Measurements from ENCODE around the gene KLB. TPM values are rescaled to one million over a fixed set of nuclear protein-coding genes. Genes with fewer than 3 reads are reported as not detected.
"Not testable (repeated sequence)": the region's sequence is repeated elsewhere in the genome, so short reads cannot be mapped to it uniquely, and the experiment has no call there.

Gene KLB
- total RNA-seq, 1 donor from 2014 or later, result 0.30 TPM

DNA sequence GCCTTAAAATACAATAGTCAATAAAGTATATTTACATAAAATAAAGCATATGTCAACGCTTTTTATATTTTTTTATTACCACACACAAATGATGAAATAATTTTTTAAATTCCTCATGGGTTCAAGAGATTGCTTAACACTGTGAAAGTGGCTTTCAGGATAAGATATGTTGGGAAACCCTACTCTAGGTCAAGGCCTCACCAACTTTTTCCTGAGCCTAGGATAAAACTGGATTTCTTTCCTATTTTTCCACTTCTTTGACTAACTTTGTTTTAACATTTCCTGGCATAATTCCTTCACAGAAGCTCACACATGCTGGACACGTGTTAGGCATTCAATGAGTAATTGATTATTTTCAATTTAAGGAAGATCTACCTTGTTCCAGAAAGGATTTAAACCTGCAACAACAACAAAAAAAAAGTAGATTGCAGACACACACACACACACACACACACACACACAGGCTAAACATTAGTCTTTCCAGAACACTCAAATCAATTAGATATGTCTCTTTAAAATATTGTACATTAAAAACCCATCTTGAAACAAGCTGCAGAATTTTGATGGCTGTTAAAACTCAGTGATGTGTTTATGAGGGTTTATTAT lies 9.1 kb downstream of the KLB start:
- intact Hi-C loops (cut with DNase I), result no loop called here
- DNase-seq (ENCODE audit: missing footprints), result no peak
- ATAC-seq, result no peak

GRCh38 chr4:39422247-39422646 lies 15.5 kb downstream of the KLB start:
- intact Hi-C loops (cut with DNase I), result no loop called here
- DNase-seq (ENCODE audit: missing footprints), result no peak
- no peak for ATAC-seq

GRCh38 chr4:39425297-39425696 lies 18.6 kb downstream of the KLB start:
- DNase-seq (ENCODE audit: missing footprints); ATAC-seq; intact Hi-C loops (cut with DNase I): not testable (repeated sequence)

DNA sequence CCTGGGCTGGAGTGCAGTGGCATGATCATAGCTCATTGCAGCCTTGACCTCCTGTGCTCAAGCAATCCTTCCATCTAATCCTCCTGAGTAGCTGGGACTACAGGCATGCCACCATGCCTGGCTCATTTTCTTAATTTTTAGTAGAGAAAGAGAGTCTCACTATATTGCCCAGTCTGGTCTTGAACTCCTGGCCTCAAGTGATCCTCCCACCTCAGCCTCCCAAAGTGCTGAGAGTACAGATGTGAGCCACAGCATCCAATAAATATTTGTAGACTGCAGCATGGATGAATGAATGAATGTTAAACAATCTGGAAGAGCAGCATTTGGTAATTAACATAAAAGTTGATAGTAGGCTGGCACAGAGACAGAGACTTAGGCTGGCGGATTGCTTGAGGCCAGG lies 20.0 kb downstream of the KLB start:
- intact Hi-C loops (cut with DNase I), result no loop called here
- no peak for ATAC-seq
- no peak for DNase-seq (ENCODE audit: missing footprints)

DNA sequence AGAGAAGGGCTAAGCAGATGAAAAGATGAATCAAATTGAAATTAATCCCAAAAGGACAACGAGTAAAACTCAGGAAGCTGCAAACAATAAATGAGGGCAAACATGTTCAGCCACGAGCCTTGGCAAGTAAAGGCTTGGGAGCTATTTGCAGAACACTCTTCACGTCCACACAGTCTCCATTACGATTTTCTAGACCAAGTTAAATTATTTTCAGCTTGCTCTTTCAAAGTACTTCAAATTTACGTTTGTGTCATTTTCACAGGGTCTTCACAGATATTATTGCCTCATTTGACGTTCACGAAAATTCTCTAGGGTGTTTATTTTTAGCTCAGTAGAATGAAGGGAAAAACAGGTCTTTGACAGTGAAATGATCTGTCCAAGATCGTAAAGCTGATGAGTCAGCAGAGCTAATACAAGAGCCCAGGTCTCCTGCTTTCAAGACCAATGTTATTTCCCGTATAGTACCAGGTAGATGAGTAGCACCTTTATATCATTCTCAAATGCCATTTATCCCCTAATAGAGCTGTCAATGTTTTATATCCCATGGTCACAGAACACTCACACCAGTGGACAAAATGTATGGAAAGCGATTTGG lies 20.9 kb downstream of the KLB start:
- DNase-seq (ENCODE audit: missing footprints), result no peak
- intact Hi-C loops (cut with DNase I), result no loop called here
- ATAC-seq, result no peak

DNA sequence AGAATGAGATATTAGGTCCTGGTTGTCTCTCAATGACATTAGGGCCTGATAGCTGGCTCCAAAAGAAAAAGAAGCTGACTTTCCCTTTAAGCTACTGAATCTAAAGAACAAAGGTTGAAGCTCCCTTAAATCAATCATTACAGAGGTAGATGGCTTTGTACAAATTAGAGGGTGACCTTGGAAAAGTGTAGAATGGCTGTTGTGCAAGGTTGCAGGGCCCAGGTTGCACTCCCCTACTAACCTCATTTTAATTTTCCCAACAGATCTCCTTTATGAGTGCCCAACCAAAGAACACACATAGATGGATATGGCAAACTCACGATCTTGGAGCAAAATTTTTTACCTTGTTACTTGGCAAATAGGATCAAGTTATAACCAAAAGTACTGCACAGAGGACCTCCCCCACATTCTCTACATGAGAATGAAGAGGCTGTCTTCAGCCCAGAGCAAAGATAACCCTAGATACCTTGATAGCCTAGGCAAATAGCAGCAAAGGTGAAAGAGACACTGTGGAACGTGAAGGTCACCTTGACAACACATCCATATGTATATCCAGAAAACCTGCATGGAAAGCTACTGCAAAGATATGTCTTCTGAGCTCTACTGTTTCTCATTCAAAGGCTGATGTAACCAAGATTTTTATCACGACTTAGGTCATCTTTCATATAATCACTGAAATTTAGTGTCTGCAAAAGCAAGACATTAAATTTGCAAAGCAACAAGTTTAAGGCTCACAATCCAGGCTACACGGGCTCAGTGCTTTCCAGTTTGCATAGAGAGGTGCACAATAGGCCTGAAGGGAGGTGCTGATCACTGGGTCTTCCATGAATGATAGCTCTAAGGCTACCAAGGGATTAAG lies 23.0 kb downstream of the KLB start:
- DNase-seq (ENCODE audit: missing footprints), result no peak
- ATAC-seq, result no peak
- intact Hi-C loops (cut with DNase I), result no loop called here

DNA sequence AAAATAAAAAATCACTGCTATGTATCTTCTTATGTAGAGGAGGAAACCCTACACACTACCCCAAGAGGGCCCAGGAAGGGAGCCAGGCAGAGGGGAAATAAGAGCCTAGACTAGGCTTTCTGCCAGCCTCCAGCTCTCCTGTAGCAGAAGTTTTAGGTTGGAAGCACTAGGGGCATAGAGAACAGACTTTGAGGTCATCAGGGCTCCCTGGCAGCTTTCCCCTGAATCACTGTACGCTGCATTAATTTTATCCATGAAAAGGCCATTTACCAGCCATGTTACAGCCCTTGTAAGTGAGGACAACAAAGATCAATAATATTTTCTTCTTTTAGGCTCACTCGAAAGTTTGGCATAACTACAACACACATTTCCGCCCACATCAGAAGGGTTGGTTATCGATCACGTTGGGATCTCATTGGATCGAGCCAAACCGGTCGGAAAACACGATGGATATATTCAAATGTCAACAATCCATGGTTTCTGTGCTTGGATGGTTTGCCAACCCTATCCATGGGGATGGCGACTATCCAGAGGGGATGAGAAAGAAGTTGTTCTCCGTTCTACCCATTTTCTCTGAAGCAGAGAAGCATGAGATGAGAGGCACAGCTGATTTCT lies 27.3 kb downstream of the KLB start:
- intact Hi-C loops (cut with DNase I), result no loop called here
- DNase-seq (ENCODE audit: missing footprints) (no peak), ATAC-seq (no peak)

GRCh38 chr4:39435659-39436563 lies 29.2 kb downstream of the KLB start:
- intact Hi-C loops (cut with DNase I), result no loop called here
- DNase-seq (ENCODE audit: missing footprints) (no peak), ATAC-seq (no peak)

GRCh38 chr4:39441593-39441992 lies 34.9 kb downstream of the KLB start:
- ATAC-seq, result no peak
- no peak for DNase-seq (ENCODE audit: missing footprints)
- intact Hi-C loops (cut with DNase I), result no loop called here

DNA sequence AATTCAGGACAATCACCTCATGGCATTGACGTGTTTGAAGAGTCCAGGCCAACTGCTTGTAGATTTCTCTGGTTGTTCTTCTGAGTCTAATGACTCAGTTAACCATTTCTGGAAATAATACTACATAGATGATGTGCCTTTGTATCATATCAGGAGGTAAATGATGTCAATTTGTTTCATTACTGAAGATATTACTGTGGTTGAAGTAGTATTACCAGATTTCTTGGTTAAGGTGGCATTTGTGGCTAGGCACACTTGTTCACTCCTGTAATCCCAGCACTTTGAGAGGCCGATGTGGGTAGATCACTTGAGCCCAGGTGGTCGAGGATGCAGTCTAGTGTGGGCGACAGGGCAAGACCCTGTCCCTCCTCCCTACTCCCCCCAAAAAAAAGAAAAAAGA lies 36.3 kb downstream of the KLB start:
- intact Hi-C loops (cut with DNase I), result no loop called here

GRCh38 chr4:39446483-39446841 lies 39.7 kb downstream of the KLB start:
- ATAC-seq (no peak), DNase-seq (ENCODE audit: missing footprints) (no peak)
- intact Hi-C loops (cut with DNase I), result no loop called here

More for the DNA sequence above, 36.3 kb downstream of the KLB start:
- DNase-seq (ENCODE audit: missing footprints), result no peak
- no peak for ATAC-seq

- intact Hi-C loops (cut with DNase I), result no loop called here
- ATAC-seq (peak; percentile 73), DNase-seq (ENCODE audit: missing footprints) (peak; percentile 77)
Observed at GRCh38 chr4:39446842-39447573, 40.3 kb downstream of the KLB start.

DNA sequence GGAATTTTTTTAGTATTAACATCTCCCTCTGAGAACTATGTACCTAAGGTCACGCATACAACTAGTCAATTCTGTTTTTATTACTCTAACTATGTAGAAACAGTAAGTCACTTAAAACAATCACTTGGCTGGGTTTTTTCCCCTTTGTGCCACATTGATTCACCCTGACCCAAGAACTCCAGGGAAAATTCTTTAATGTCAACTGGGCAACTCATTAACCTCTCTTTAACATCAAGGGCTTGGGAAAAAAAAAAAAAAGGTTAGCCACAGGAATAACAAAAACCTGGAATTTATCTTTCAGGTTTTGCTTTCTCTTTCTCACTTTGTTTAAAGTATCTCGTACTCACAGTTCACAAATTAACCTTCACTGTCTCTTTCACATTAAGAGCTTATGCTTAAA lies 43.9 kb downstream of the KLB start:
- no peak for ATAC-seq
- intact Hi-C loops (cut with DNase I), result no loop called here
- no peak for DNase-seq (ENCODE audit: missing footprints)

GRCh38 chr4:39451423-39452023 lies 44.8 kb downstream of the KLB start:
- intact Hi-C loops (cut with DNase I), result no loop called here
- ATAC-seq, result no peak
- DNase-seq (ENCODE audit: missing footprints), result no peak

DNA sequence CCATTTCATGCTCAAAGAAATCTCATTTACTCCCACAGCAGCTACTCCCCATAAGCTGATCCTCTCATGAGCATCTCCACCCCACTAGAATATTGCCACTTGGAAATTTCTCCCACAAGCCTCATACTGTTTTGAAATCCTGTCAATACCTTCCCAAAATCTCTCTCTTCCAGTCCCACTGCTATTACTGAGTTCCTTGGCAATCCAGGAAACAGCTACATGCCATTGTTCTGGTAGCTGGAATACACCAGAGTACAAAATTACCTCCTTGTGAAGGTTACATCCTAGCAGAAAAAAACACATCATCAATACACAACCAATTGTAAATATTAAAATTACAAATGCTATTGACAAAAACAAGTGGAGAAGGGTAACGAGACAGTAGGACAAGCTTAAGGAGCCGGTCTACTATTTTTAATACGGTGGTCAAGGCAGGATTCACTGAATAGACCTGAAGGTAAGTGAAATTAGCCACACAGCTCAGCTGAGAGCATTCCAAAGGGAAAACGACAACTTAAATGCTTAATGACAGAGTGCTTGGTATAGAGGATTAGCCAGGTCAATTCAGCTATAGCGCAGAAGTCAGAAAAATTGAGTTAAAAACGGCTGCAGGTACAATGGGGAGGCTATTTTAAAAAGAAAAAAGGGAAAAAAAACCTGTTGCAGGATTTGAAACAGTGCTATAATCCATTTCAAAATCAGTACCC lies 45.6 kb downstream of the KLB start:
- intact Hi-C loops (cut with DNase I), result no loop called here
- ATAC-seq (no peak), DNase-seq (ENCODE audit: missing footprints) (no peak)

DNA sequence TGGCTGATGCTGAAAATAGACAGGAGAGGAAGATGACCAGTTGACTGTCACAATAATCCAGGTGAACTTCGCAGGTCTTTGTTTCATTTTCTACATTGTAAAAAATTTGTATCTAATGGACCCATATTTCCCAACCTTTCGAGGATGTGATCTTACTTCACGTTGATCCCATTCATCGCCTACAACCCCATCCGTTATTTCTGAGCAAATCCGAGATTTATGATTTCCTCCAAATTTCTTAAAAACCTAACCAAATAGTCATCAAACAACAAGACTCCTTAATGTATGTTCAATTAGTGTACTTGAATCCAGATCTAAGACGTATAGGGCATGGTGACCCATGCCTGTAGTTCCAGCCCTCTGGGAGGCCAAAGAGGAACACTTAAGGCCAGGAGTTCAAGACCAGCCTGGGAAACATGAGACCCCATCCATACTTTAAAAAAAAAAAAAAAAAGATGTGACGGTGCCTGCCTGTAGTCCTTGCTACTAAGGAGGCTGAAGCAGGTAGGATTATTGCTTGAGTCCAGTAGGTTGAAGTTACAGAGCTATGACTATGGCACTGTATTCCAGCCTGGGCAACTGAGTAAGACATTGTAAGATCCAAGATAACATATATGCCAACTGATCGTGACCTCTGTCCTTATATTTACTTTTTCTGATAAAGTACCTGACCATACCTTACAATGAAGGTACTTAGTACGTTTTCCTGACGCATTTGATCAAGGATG lies 46.3 kb downstream of the KLB start:
- DNase-seq (ENCODE audit: missing footprints) (no peak), ATAC-seq (no peak)
- intact Hi-C loops (cut with DNase I), result no loop called here

GRCh38 chr4:39453738-39454137 lies 47.0 kb downstream of the KLB start:
- intact Hi-C loops (cut with DNase I), result no loop called here
- DNase-seq (ENCODE audit: missing footprints) (no peak), ATAC-seq (no peak)

All from Right ventricle myocardium inferior (tissue), 1 donor.